Measurements from ENCODE around the gene NEDD8. TPM values are rescaled to one million over a fixed set of nuclear protein-coding genes. Genes with fewer than 3 reads are reported as not detected.

NEDD8 gene
- total and polyA plus RNA-seq, 2 experiments from 2014 or later = 130 to 418 TPM

- TF ChIP-seq ZNF331 (CRISPR knock-in tag; IDR thresholded peaks at IDR 0.05; ENCODE audit: low read depth) (no peak), ZNF462 (CRISPR knock-in tag; IDR thresholded peaks at IDR 0.05) (no peak), ZNF114 (CRISPR knock-in tag; IDR thresholded peaks at IDR 0.05) (no peak), STAT1 (IDR thresholded peaks at IDR 0.05; ENCODE audit: unreplicated experiment) (no peak), EZH2 (IDR thresholded peaks at IDR 0.05; ENCODE audit: low read depth, unreplicated experiment) (no peak), REST (IDR thresholded peaks at IDR 0.05; ENCODE audit: unreplicated experiment) (no peak), CTCF (conservative IDR thresholded peaks at IDR 0.05; ENCODE audit: low read depth in 2 of 2) (no peak), EZH2phosphoT487 (IDR thresholded peaks at IDR 0.05; ENCODE audit: unreplicated experiment) (no peak), NANOG (IDR thresholded peaks at IDR 0.05; ENCODE audit: borderline replicate concordance) (no peak), JUNB (IDR thresholded peaks at IDR 0.05; ENCODE audit: unreplicated experiment) (no peak), CREB1 (CRISPR knock-in tag; IDR thresholded peaks at IDR 0.05; ENCODE audit: low read depth) (no peak), ETS1 (IDR thresholded peaks at IDR 0.05) (no peak), POLR2AphosphoS5 (IDR thresholded peaks at IDR 0.05; ENCODE audit: low read depth) (no peak)
- no peak overlapping the region for H3K27ac Mint-ChIP-seq
These were observed 64.6 kb downstream of the NEDD8 start for GRCh38 chr14:24167469-24168114.

More at GRCh38 chr14:24167469-24168114, 64.6 kb downstream of the NEDD8 start:
- H3K4me1 ChIP-seq (ENCODE audit: insufficient read depth) = 0 out of 2 replicates have a peak, but pooled peaks cover 2% of the 10 kb centered on the region
- H3F3A ChIP-seq (replicated peaks; ENCODE audit: low read depth) = peaks cover 6% of the 10 kb centered on the region; the same call in 1 of the 2 replicates
- H3K9me3 Mint-ChIP-seq = no peaks in the 10 kb centered on the region
- H3K79me2 ChIP-seq (replicated peaks; ENCODE audit: insufficient read depth) = no peaks in the 10 kb centered on the region
- H2AFZ ChIP-seq = no peak overlapping the region
- H3K36me3 ChIP-seq (ENCODE audit: insufficient read depth) = no peaks in the 10 kb centered on the region
- peaks cover 2% of the 10 kb centered on the region; the same call in 1 of the 3 replicates for H3K4me1 Mint-ChIP-seq
- no peak overlapping the region for H3K4me3 ChIP-seq
- no peaks in the 10 kb centered on the region for H3K9me2 ChIP-seq (ENCODE audit: insufficient read depth)
- no peaks in the 10 kb centered on the region for H4K20me1 ChIP-seq (replicated peaks; ENCODE audit: insufficient read depth)
- H3K36me3 Mint-ChIP-seq (ENCODE audit: low read depth) = peaks cover 22% of the 10 kb centered on the region; the same call in 2 of the 3 replicates
- no peak for ATAC-seq
- no peaks in the 10 kb centered on the region for H3K27me3 ChIP-seq (ENCODE audit: insufficient read depth)
- H3K27ac ChIP-seq (ENCODE audit: low read depth) = no peak overlapping the region
- H3K27me3 Mint-ChIP-seq (ENCODE audit: insufficient read depth, low read depth, poor library complexity) = peaks cover 12% of the 10 kb centered on the region
- no peak for DNase-seq (ENCODE audit: low spot score)
- H3K4me3 Mint-ChIP-seq = no peak overlapping the region
- H3K4me2 ChIP-seq = no peak overlapping the region

Data from GM23338 (cell line).